Measurements from ENCODE around the gene PARD3. TPM values are rescaled to one million over a fixed set of nuclear protein-coding genes. Genes with fewer than 3 reads are reported as not detected.

Gene PARD3
- polyA plus RNA-seq, 3 donors: 0.51 TPM; not detected in 2

- H3K4me2 ChIP-seq (replicated peaks; ENCODE audit: extremely low read depth, low read length, poor library complexity, severe bottlenecking): no peak overlapping the region
- Mint-ChIP-seq H3K4me3 (no peak overlapping the region), H3K27ac (no peak overlapping the region), H3K27me3 (ENCODE audit: low read depth in 3 of 3) (peaks cover 3 to 6% (median 5%) of the 10 kb centered on the region in 3 donors), H3K36me3 (no peaks in the 10 kb centered on the region), H3K4me1 (no peaks in the 10 kb centered on the region), H3K9me3 (peaks cover 0 to 7% (median 0%) of the 10 kb centered on the region in 7 donors)
- DNase-seq: no peak
- no peaks in the 10 kb centered on the region for H3K27me3 ChIP-seq (ENCODE audit: control insufficient read depth in 2 of 2, insufficient read depth in 2 of 2, low read length in 2 of 2)
- intact Hi-C loops (cut with micrococcal nuclease): no loop called here
- no peaks in the 10 kb centered on the region for H3K36me3 ChIP-seq (replicated peaks in 1 of 2; ENCODE audit: control insufficient read depth in 1 of 2, insufficient read depth in 2 of 2, low read length in 2 of 2)
- no peaks in the 10 kb centered on the region for H3K4me1 ChIP-seq (ENCODE audit: control insufficient read depth in 1 of 2, insufficient read depth in 2 of 2, low read length in 2 of 2)
- no peak overlapping the region for H2AFZ ChIP-seq (ENCODE audit: insufficient read depth, low read depth, low read length, poor library complexity, severe bottlenecking)
- no peaks in the 10 kb centered on the region for H3K79me2 ChIP-seq (ENCODE audit: insufficient read depth, low read length)
- H3K9ac ChIP-seq (ENCODE audit: insufficient read depth, low read length, poor library complexity, severe bottlenecking): no peak overlapping the region
- no peaks in the 10 kb centered on the region for H3K9me3 ChIP-seq (replicated peaks in 1 of 2; ENCODE audit: control insufficient read depth in 1 of 2, insufficient read depth in 1 of 2, low read length in 2 of 2)
- no peak overlapping the region for H3K4me3 ChIP-seq (replicated peaks in 1 of 3; ENCODE audit: low read depth in 2 of 3, low read length in 3 of 3)
- no peak overlapping the region for H3K27ac ChIP-seq (ENCODE audit: low read depth in 1 of 2, low read length in 2 of 2)
- no peaks in the 10 kb centered on the region for H4K20me1 ChIP-seq (ENCODE audit: insufficient read depth, low read length)
- WGBS (ENCODE audit: insufficient coverage): 91% methylated on average over 4 of the region's 5 CpGs
- TF ChIP-seq, protein P1, sequence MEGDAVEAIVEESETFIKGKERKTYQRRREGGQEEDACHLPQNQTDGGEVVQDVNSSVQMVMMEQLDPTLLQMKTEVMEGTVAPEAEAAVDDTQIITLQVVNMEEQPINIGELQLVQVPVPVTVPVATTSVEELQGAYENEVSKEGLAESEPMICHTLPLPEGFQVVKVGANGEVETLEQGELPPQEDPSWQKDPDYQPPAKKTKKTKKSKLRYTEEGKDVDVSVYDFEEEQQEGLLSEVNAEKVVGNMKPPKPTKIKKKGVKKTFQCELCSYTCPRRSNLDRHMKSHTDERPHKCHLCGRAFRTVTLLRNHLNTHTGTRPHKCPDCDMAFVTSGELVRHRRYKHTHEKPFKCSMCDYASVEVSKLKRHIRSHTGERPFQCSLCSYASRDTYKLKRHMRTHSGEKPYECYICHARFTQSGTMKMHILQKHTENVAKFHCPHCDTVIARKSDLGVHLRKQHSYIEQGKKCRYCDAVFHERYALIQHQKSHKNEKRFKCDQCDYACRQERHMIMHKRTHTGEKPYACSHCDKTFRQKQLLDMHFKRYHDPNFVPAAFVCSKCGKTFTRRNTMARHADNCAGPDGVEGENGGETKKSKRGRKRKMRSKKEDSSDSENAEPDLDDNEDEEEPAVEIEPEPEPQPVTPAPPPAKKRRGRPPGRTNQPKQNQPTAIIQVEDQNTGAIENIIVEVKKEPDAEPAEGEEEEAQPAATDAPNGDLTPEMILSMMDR (IDR thresholded peaks at IDR 0.05): no peak
These were observed 23.3 kb upstream of the PARD3 start for GRCh38 chr10:34838366-34838900.

GRCh38 chr10:34835908-34836508 lies 20.9 kb upstream of the PARD3 start:
- no peak overlapping the region for H3K9ac ChIP-seq (ENCODE audit: insufficient read depth, low read length, poor library complexity, severe bottlenecking)
- no peaks in the 10 kb centered on the region for H4K20me1 ChIP-seq (ENCODE audit: insufficient read depth, low read length)
- no peak overlapping the region for H2AFZ ChIP-seq (ENCODE audit: insufficient read depth, low read depth, low read length, poor library complexity, severe bottlenecking)
- Mint-ChIP-seq H3K4me3 (no peak overlapping the region), H3K27ac (no peak overlapping the region), H3K27me3 (ENCODE audit: low read depth in 3 of 3) (peaks cover 3 to 12% (median 6%) of the 10 kb centered on the region in 3 donors), H3K4me1 (no peaks in the 10 kb centered on the region), H3K9me3 (peaks cover 0 to 8% (median 4%) of the 10 kb centered on the region in 7 donors), H3K36me3 (no peaks in the 10 kb centered on the region)
- H3K36me3 ChIP-seq (replicated peaks in 1 of 2; ENCODE audit: control insufficient read depth in 1 of 2, insufficient read depth in 2 of 2, low read length in 2 of 2): no peaks in the 10 kb centered on the region
- no peaks in the 10 kb centered on the region for H3K27me3 ChIP-seq (ENCODE audit: control insufficient read depth in 2 of 2, insufficient read depth in 2 of 2, low read length in 2 of 2)
- WGBS (ENCODE audit: insufficient coverage): 98% methylated on average over 6 of the region's 8 CpGs
- H3K79me2 ChIP-seq (ENCODE audit: insufficient read depth, low read length): no peaks in the 10 kb centered on the region
- intact Hi-C loops (cut with micrococcal nuclease): no loop called here
- H3K27ac ChIP-seq (ENCODE audit: low read depth in 1 of 2, low read length in 2 of 2): no peak overlapping the region
- no peak overlapping the region for H3K4me2 ChIP-seq (replicated peaks; ENCODE audit: extremely low read depth, low read length, poor library complexity, severe bottlenecking)
- no peak for DNase-seq
- no peaks in the 10 kb centered on the region for H3K9me3 ChIP-seq (replicated peaks in 1 of 2; ENCODE audit: control insufficient read depth in 1 of 2, insufficient read depth in 1 of 2, low read length in 2 of 2)
- H3K4me3 ChIP-seq (replicated peaks in 1 of 3; ENCODE audit: low read depth in 2 of 3, low read length in 3 of 3): no peak overlapping the region
- TF ChIP-seq, protein P1 (IDR thresholded peaks at IDR 0.05): no peak
- H3K4me1 ChIP-seq (ENCODE audit: control insufficient read depth in 1 of 2, insufficient read depth in 2 of 2, low read length in 2 of 2): no peaks in the 10 kb centered on the region

Measured in CD14-positive monocyte (primary cell).